ENCODE measurements around the gene MRPS7. TPM values are rescaled to one million over a fixed set of nuclear protein-coding genes. Genes with fewer than 3 reads are reported as not detected.

The MRPS7 gene
- total and polyA plus RNA-seq, 2 donors (not counting 3 experiments of a cell fraction or from before 2014, with no cell fraction given), result 79.8 to 82.8 TPM

GRCh38 chr17:75267153-75267410 lies 5.4 kb downstream of the MRPS7 start:
- CTCF ChIA-PET, result no interaction called here
- H4K20me1 ChIP-seq (replicated peaks; ENCODE audit: control insufficient read depth, extremely low read depth, insufficient read depth, low read length), result no peaks in the 10 kb centered on the region
- POLR2A ChIA-PET, result interaction anchor here (1.1 kb wide), 1 partner anchor 22 kb away, joined by 4 read pairs; the partner anchor contains the start of gene SLC25A19
- no peak for DNase-seq (ENCODE audit: low read depth, low spot score)
- FAIRE-seq, result peak; percentile 40
- TF ChIP-seq JUN (IDR thresholded peaks at IDR 0.05; ENCODE audit: borderline replicate concordance, insufficient read depth, insufficient read length, low read depth) (no peak), POLR2AphosphoS5 (IDR thresholded peaks at IDR 0.05; ENCODE audit: insufficient read depth, low read depth, low read length) (no peak), EZH2 (IDR thresholded peaks at IDR 0.05; ENCODE audit: borderline replicate concordance, low read depth, low read length, severe bottlenecking) (no peak), CTCF (IDR thresholded peaks at IDR 0.05; ENCODE audit: extremely low read depth in 1 of 2, insufficient read depth in 1 of 2, low read depth in 1 of 2, low read length in 2 of 2) (no peak), MYC (IDR thresholded peaks at IDR 0.05; ENCODE audit: low read depth, low read length) (no peak), POLR2A (IDR thresholded peaks at IDR 0.05; ENCODE audit: low read depth, low read length) (no peak), GATA2 (IDR thresholded peaks at IDR 0.05; ENCODE audit: insufficient read depth, insufficient read length, low read depth, low read length) (no peak), MAX (IDR thresholded peaks at IDR 0.05; ENCODE audit: insufficient read depth, insufficient read length) (no peak), FOS (IDR thresholded peaks at IDR 0.05; ENCODE audit: borderline replicate concordance, insufficient read depth, low read length) (no peak)
- H3K27ac ChIP-seq (ENCODE audit: insufficient read depth, low read depth, low read length), result no peak overlapping the region
- intact Hi-C loops (cut with micrococcal nuclease), result no loop called here
- H3K79me2 ChIP-seq (ENCODE audit: control insufficient read depth, insufficient read depth, low read length), result peaks cover 16% of the 10 kb centered on the region
- H2AFZ ChIP-seq (ENCODE audit: low read depth, low read length), result no peak overlapping the region
- dilution Hi-C loops (cut with MboI; ENCODE audit: extremely low pct_ligation_motif_present, low sequenced_read_pairs), result no loop called here
- H3K9me3 ChIP-seq (replicated peaks; ENCODE audit: control insufficient read depth, insufficient read depth, low read length), result no peaks in the 10 kb centered on the region
- no peak overlapping the region for H3K4me3 ChIP-seq (replicated peaks in 1 of 3; ENCODE audit: insufficient read depth in 1 of 3, low read depth in 1 of 3, low read length in 3 of 3)
- H3K36me3 ChIP-seq (ENCODE audit: control insufficient read depth in 2 of 2, extremely low read depth in 1 of 2, insufficient read depth in 2 of 2, low read length in 2 of 2), result peaks cover 3 to 13% of the 10 kb centered on the region in 2 experiments
- H3K9ac ChIP-seq (replicated peaks; ENCODE audit: extremely low read depth, insufficient read depth, low read length), result no peak overlapping the region
- no peak overlapping the region for H3K4me2 ChIP-seq (ENCODE audit: insufficient read depth, low read length)
- no peaks in the 10 kb centered on the region for H3K9me1 ChIP-seq (replicated peaks; ENCODE audit: control insufficient read depth, extremely low read depth, insufficient read depth, low read length)
- H3K27me3 ChIP-seq (ENCODE audit: control insufficient read depth in 2 of 2, insufficient read depth in 2 of 2, low read length in 2 of 2), result no peaks in the 10 kb centered on the region
- H3K4me1 ChIP-seq (ENCODE audit: control insufficient read depth, extremely low read depth, insufficient read depth, low read length), result peaks cover 51% of the 10 kb centered on the region
- BruUV-seq (replicated peaks), result no TSS peak

All from endothelial cell of umbilical vein (primary cell).